H1 (cell line): Measurements from ENCODE around the gene OLFM2. TPM values are rescaled to one million over a fixed set of nuclear protein-coding genes. Genes with fewer than 3 reads are reported as not detected.

ENCODE experiments used
- CTCF ChIA-PET: fragments of 300-600 bp; sonication (Branson Sonifier 250); formaldehyde crosslinking; loops from one replicate; lab custom pipeline; 2021; ENCODE audit not compliant: partially characterized antibody; lab: Charles Lee
- POLR2A ChIA-PET: fragments of 300-600 bp; sonication (Branson Sonifier 250); formaldehyde crosslinking; loops from one replicate; lab custom pipeline; 2021; ENCODE audit warnings: inconsistent platforms; ENCODE audit not compliant: partially characterized antibody; lab: Charles Lee
- DNase-seq, 2 experiments: peaks; one replicate each; pipeline versions ENCODE4 v3.0.0 to v3.0.0-alpha.2; 2010 to 2022; ENCODE audit warnings: low spot score in 2 of 2, low read depth in 1 of 2, mixed read lengths in 1 of 2
- FAIRE-seq: peaks from 2 replicates; lab custom pipeline; 2011; peaks lifted over from hg19 to GRCh38; lab: Jason Lieb, UNC
- H2AFZ ChIP-seq: 2 replicates; pipeline ENCODE4 v1.8.1; 2012; ENCODE audit warnings: low read length, inconsistent platforms
- H2AK5ac ChIP-seq: 2 replicates; pipeline ENCODE4 v1.6.1; 2013; ENCODE audit warnings: low read depth, low read length
- H2BK120ac ChIP-seq: replicated peaks from 2 replicates; pipeline ENCODE3; 2013; ENCODE audit warnings: low read depth, low read length, inconsistent platforms
- H2BK12ac ChIP-seq: 2 replicates; pipeline ENCODE4 v1.6.1; 2013; ENCODE audit warnings: low read depth, low read length
- H2BK15ac ChIP-seq: 2 replicates; pipeline ENCODE4 v1.6.1; 2013; ENCODE audit warnings: low read length
- H2BK20ac ChIP-seq: 2 replicates; pipeline ENCODE4 v1.6.1; 2013; ENCODE audit warnings: low read length
- H2BK5ac ChIP-seq: 2 replicates; pipeline ENCODE4 v1.6.1; 2013; ENCODE audit warnings: low read depth, low read length
- H3K14ac ChIP-seq: 2 replicates; pipeline ENCODE4 v1.6.1; 2013; ENCODE audit warnings: inconsistent platforms; ENCODE audit not compliant: insufficient read length
- H3K18ac ChIP-seq: 2 replicates; pipeline ENCODE4 v1.6.1; 2013; ENCODE audit warnings: low read length; ENCODE audit errors: extremely low read depth
- H3K23ac ChIP-seq: 2 replicates; pipeline ENCODE4 v1.6.1; 2013; ENCODE audit warnings: inconsistent platforms; ENCODE audit not compliant: insufficient read length
- H3K23me2 ChIP-seq: 2 replicates; pipeline ENCODE4 v1.6.1; 2013; ENCODE audit warnings: low read depth, low read length
- H3K27ac ChIP-seq: 2 replicates; pipeline ENCODE4 v1.6.1; 2011; ENCODE audit warnings: low read depth, low read length, inconsistent platforms
- H3K27me3 ChIP-seq, 4 experiments: replicated peaks in 1 of 4; 1 replicate in 1 of 4; 2 replicates in 3 of 4; pipeline versions ENCODE4 v1.6.1 to v1.8.1; 2011 to 2013; ENCODE audit warnings: low read length in 3 of 4, mild to moderate bottlenecking in 3 of 4, inconsistent platforms in 2 of 4, mixed read lengths in 2 of 4, moderate library complexity in 1 of 4; ENCODE audit not compliant: control insufficient read depth in 3 of 4, insufficient read depth in 3 of 4; ENCODE audit errors: extremely low read depth in 1 of 4
- H3K36me3 ChIP-seq, 4 experiments: 2 replicates each; pipeline versions ENCODE4 v1.6.1 to v1.8.1; 2011 to 2013; ENCODE audit warnings: mild to moderate bottlenecking in 4 of 4, low read length in 3 of 4, moderate library complexity in 2 of 4, control low read depth in 1 of 4, inconsistent platforms in 1 of 4; ENCODE audit not compliant: insufficient read depth in 4 of 4, control insufficient read depth in 2 of 4
- H3K4ac ChIP-seq: replicated peaks from 2 replicates; pipeline ENCODE3; 2013; ENCODE audit warnings: low read length, low read depth, mixed read lengths, inconsistent platforms; ENCODE audit not compliant: insufficient read length
- H3K4me1 ChIP-seq, 4 experiments: replicated peaks in 1 of 4; 1 replicate in 1 of 4; 2 replicates in 3 of 4; pipeline versions ENCODE4 v1.6.1 to v1.8.1; 2011 to 2013; ENCODE audit warnings: low read length in 3 of 4, inconsistent platforms in 2 of 4, mixed read lengths in 1 of 4; ENCODE audit not compliant: insufficient read depth in 4 of 4, control insufficient read depth in 3 of 4
- H3K4me2 ChIP-seq, 2 experiments: 2 replicates each; pipeline versions ENCODE4 v1.6.1 to v1.8.1; 2011 to 2013; ENCODE audit warnings: low read depth in 2 of 2, low read length in 2 of 2, control low read depth in 1 of 2, inconsistent platforms in 1 of 2, mild to moderate bottlenecking in 1 of 2; ENCODE audit not compliant: insufficient read depth in 1 of 2
- H3K4me3 ChIP-seq, 4 experiments: fragments of 200-600, 300-600 bp in 1 of 4; sonication (generic), shearing (Covaris generic), sonication (Bioruptor Twin) in 1 of 4; 2 replicates each; pipeline versions ENCODE4 v1.5.1 to v1.8.1; 2011 to 2016; ENCODE audit warnings: low read length in 4 of 4, low read depth in 3 of 4, control low read depth in 2 of 4, inconsistent platforms in 2 of 4, mild to moderate bottlenecking in 2 of 4, mixed read lengths in 1 of 4, moderate library complexity in 1 of 4; ENCODE audit not compliant: insufficient read depth in 2 of 4; ENCODE audit errors: extremely low read depth in 1 of 4
- H3K56ac ChIP-seq: replicated peaks from 2 replicates; pipeline ENCODE3; 2013; ENCODE audit warnings: low read depth, mild to moderate bottlenecking, mixed read lengths, low read length, inconsistent platforms; ENCODE audit not compliant: insufficient read length
- H3K79me1 ChIP-seq: 2 replicates; pipeline ENCODE4 v1.6.1; 2013; ENCODE audit warnings: low read depth, low read length, control low read depth
- H3K79me2 ChIP-seq, 2 experiments: 2 replicates each; pipeline versions ENCODE4 v1.6.1 to v1.8.1; 2012 to 2013; ENCODE audit warnings: low read length in 2 of 2, mild to moderate bottlenecking in 2 of 2, inconsistent platforms in 1 of 2; ENCODE audit not compliant: insufficient read depth in 2 of 2, control insufficient read depth in 1 of 2
- H3K9ac ChIP-seq, 4 experiments: replicated peaks in 1 of 4; 1 replicate in 1 of 4; 2 replicates in 3 of 4; pipeline versions ENCODE4 v1.6.1 to v1.8.1; 2011 to 2013; ENCODE audit warnings: low read depth in 3 of 4, low read length in 3 of 4, control low read depth in 2 of 4, mild to moderate bottlenecking in 2 of 4, moderate library complexity in 2 of 4, inconsistent platforms in 1 of 4; ENCODE audit errors: extremely low read depth in 1 of 4
- H3K9me3 ChIP-seq, 2 experiments: 2 replicates each; pipeline versions ENCODE4 v1.6.1 to v1.8.1; 2012 to 2013; ENCODE audit warnings: mild to moderate bottlenecking in 2 of 2, moderate library complexity in 2 of 2, control low read depth in 1 of 2, inconsistent platforms in 1 of 2, low read depth in 1 of 2, low read length in 1 of 2, mixed read lengths in 1 of 2; ENCODE audit not compliant: insufficient read depth in 2 of 2
- H4K20me1 ChIP-seq, 2 experiments: replicated peaks in 1 of 2; 2 replicates each; pipeline versions ENCODE3 to v1.8.1; 2011 to 2013; ENCODE audit warnings: inconsistent platforms in 2 of 2, low read length in 2 of 2, mild to moderate bottlenecking in 1 of 2; ENCODE audit not compliant: insufficient read depth in 2 of 2, control insufficient read depth in 1 of 2
- H4K5ac ChIP-seq: 2 replicates; pipeline ENCODE4 v1.6.1; 2013; ENCODE audit warnings: low read length, low read depth, mixed read lengths, inconsistent platforms; ENCODE audit not compliant: insufficient read length
- H4K8ac ChIP-seq: 2 replicates; pipeline ENCODE4 v1.8.0; 2013; ENCODE audit warnings: mild to moderate bottlenecking, moderate library complexity, low read length, inconsistent platforms; ENCODE audit not compliant: insufficient read depth; ENCODE audit errors: extremely low read depth
- H4K91ac ChIP-seq: replicated peaks from 2 replicates; pipeline ENCODE3; 2013; ENCODE audit warnings: low read length, mixed read lengths, inconsistent platforms; ENCODE audit not compliant: insufficient read length
- BCL11A ChIP-seq, 2 experiments: IDR thresholded peaks; one replicate each; pipeline ENCODE4 v1.6.1; 2011; ENCODE audit warnings: low read depth in 2 of 2, low read length in 2 of 2, mild to moderate bottlenecking in 2 of 2
- CHD2 ChIP-seq: IDR thresholded peaks from 2 replicates; pipeline ENCODE4 v1.6.1; 2012; ENCODE audit warnings: low read length, improper control_type of control experiment
- GTF2F1 ChIP-seq: IDR thresholded peaks from 2 replicates; pipeline ENCODE4 v1.6.1; 2012; ENCODE audit warnings: low read depth, low read length, improper control_type of control experiment, borderline replicate concordance
- RAD21 ChIP-seq, 2 experiments: IDR thresholded peaks in 1 of 2; conservative IDR thresholded peaks in 1 of 2; 2 replicates each; pipeline ENCODE4 v1.6.1; 2011; ENCODE audit warnings: low read depth in 2 of 2, low read length in 2 of 2, improper control_type of control experiment in 1 of 2, inconsistent platforms in 1 of 2, mild to moderate bottlenecking in 1 of 2, moderate library complexity in 1 of 2
- RBBP5 ChIP-seq: IDR thresholded peaks from 2 replicates; pipeline ENCODE4 v1.7.1; 2012; ENCODE audit warnings: low read depth, mild to moderate bottlenecking, inconsistent platforms, low read length, moderate library complexity, borderline replicate concordance
- RFX5 ChIP-seq: IDR thresholded peaks from 2 replicates; pipeline ENCODE4 v1.6.1; 2011; ENCODE audit warnings: low read depth, low read length, improper control_type of control experiment, borderline replicate concordance
- TBP ChIP-seq: IDR thresholded peaks from 2 replicates; pipeline ENCODE4 v1.6.1; 2011; ENCODE audit warnings: low read depth, low read length, improper control_type of control experiment
- WGBS, 2 experiments: shearing (Covaris generic) in 1 of 2; methylation state at CpG; one replicate each; pipeline versions ENCODE4 v1.1.6 to v1.1.7; 2013 to 2015; ENCODE audit warnings: low lambda C conversion rate in 2 of 2, mixed read lengths in 2 of 2, inconsistent platforms in 1 of 2, low coverage in 1 of 2, missing lambda C conversion rate in 1 of 2; ENCODE audit not compliant: insufficient replicate concordance in 2 of 2, insufficient coverage in 1 of 2, insufficient read length in 1 of 2; ENCODE audit errors: extremely low coverage in 1 of 2, missing lambda C conversion rate in 1 of 2; 5-methylcytosine and 5-hydroxymethylcytosine counted together
- polyA plus RNA-seq, 7 experiments: library from polyadenylated mRNA; depleted of rRNA in 3 of 7; stranded (reverse) in 5 of 7; unstranded in 2 of 7; fragments of >200 nt in 5 of 7; fragments of 200-250 nt in 2 of 7; gene quantifications; 1 replicate in 5 of 7; 2 replicates in 1 of 7; 4 replicates in 1 of 7; pipeline versions ENCODE4 v1.2.1 to v1.2.3, GENCODE V29; 2011 to 2013; ENCODE audit warnings: missing spikeins in 2 of 7, mixed read lengths in 2 of 7
- total RNA-seq: library from RNA; stranded (reverse); fragmentation: NEBNext Ultra II Directional; extraction: Animal tissue kit (Norgen Biotek cat#: 25700); gene quantifications from 2 replicates; pipeline ENCODE4 v1.2.1, GENCODE V29; 2021

OLFM2 gene
- total and polyA plus RNA-seq, 2 of the 8 experiments (the other 6 are each of a cell fraction or from before 2014, with no cell fraction given): 68.2 to 151 TPM

- Histone ChIP-seq H4K91ac (no peak overlapping the region), H3K79me2 (peaks cover 5 to 25% of the 10 kb centered on the region in 2 experiments; a peak in 3 of 4 replicates), H4K20me1 (peaks cover 3 to 17% of the 10 kb centered on the region in 2 experiments), H2BK12ac (no peak overlapping the region), H3K79me1 (peaks cover 13% of the 10 kb centered on the region), H3K56ac (no peak overlapping the region), H3K23me2 (no peaks in the 10 kb centered on the region; the same call in 1 of the 2 replicates), H3K36me3 (no peaks in the 10 kb centered on the region), H3K27ac (no peak overlapping the region), H2AK5ac (no peak overlapping the region), H3K27me3 (no peaks in the 10 kb centered on the region), H3K4me3 (no peak overlapping the region), H3K4me1 (peaks cover 0 to 8% (median 6%) of the 10 kb centered on the region in 4 experiments; a peak in 4 of 7 replicates), H3K18ac (no peak overlapping the region), H2BK5ac (no peak overlapping the region), H3K4ac (no peak overlapping the region), H4K8ac (no peak overlapping the region), H2AFZ (no peak overlapping the region), H2BK20ac (no peak overlapping the region), H2BK15ac (no peak overlapping the region), H2BK120ac (no peak overlapping the region), H4K5ac (no peak overlapping the region), H3K23ac (no peak overlapping the region), H3K9me3 (no peaks in the 10 kb centered on the region), H3K14ac (no peak overlapping the region), H3K4me2 (no peak overlapping the region), H3K9ac (no peak overlapping the region)
- WGBS, 2 experiments: 86% methylated on average over 5 of the region's 5 CpGs; no CpG with 5 or more reads in 1 of the 2 experiments
- DNase-seq (no peak), FAIRE-seq (no peak)
- ChIA-PET CTCF (no interaction called here), POLR2A (interaction anchor here (0.6 kb wide), 1 partner anchor 44 kb away, joined by 4 read pairs; no protein-coding TSS in a partner anchor)
- TF ChIP-seq BCL11A (IDR thresholded peaks at IDR 0.05; ENCODE audit: low read depth in 2 of 2, low read length in 2 of 2): no peak
- no peak for TF ChIP-seq CHD2
- TF ChIP-seq RBBP5: no peak
- no peak for TF ChIP-seq TBP
- no peak for TF ChIP-seq RAD21 (IDR thresholded peaks at IDR 0.05 in 1 of 2, conservative IDR thresholded peaks at IDR 0.05 in 1 of 2; ENCODE audit: low read depth in 2 of 2, low read length in 2 of 2)
- no peak for TF ChIP-seq GTF2F1
- no peak for TF ChIP-seq RFX5
Measured at GRCh38 chr19:9901642-9902041, 34.7 kb downstream of the OLFM2 start.
